Immature natural killer cell (primary cell): ENCODE measurements around the gene IL1RAPL1. TPM values are rescaled to one million over a fixed set of nuclear protein-coding genes. Genes with fewer than 3 reads are reported as not detected.

Experiments
- DNase-seq, 3 donors: peaks; one replicate each; pipeline ENCODE4 v3.0.0; 2022; ENCODE audit warnings: mixed read lengths in 1 of 3
- H3K27ac Mint-ChIP-seq, 6 donors: one replicate each; pipeline ENCODE4 v1.8.0; 2020; ENCODE audit warnings: mixed read lengths in 6 of 6, mild to moderate bottlenecking in 5 of 6, inconsistent platforms in 4 of 6, moderate library complexity in 3 of 6
- H3K27me3 Mint-ChIP-seq, 3 donors: one replicate each; pipeline ENCODE4 v1.8.0; 2020 to 2021; ENCODE audit warnings: low read depth in 3 of 3, mild to moderate bottlenecking in 3 of 3, mixed read lengths in 3 of 3, moderate library complexity in 3 of 3, inconsistent platforms in 1 of 3
- H3K36me3 Mint-ChIP-seq, 3 donors: one replicate each; pipeline ENCODE4 v1.8.0; 2020; ENCODE audit warnings: mixed read lengths in 3 of 3, inconsistent platforms in 2 of 3, mild to moderate bottlenecking in 2 of 3
- H3K4me1 Mint-ChIP-seq, 2 donors: one replicate each; pipeline ENCODE4 v1.8.0; 2020; ENCODE audit warnings: inconsistent platforms in 2 of 2, mild to moderate bottlenecking in 2 of 2, mixed read lengths in 2 of 2, moderate library complexity in 1 of 2
- H3K4me3 Mint-ChIP-seq, 5 donors: one replicate each; pipeline ENCODE4 v1.8.0; 2020; ENCODE audit warnings: mild to moderate bottlenecking in 5 of 5, mixed read lengths in 5 of 5, inconsistent platforms in 3 of 5, moderate library complexity in 3 of 5
- H3K9me3 Mint-ChIP-seq, 6 donors: one replicate each; pipeline ENCODE4 v1.8.0; 2020; ENCODE audit warnings: mild to moderate bottlenecking in 6 of 6, mixed read lengths in 6 of 6, inconsistent platforms in 4 of 6, moderate library complexity in 3 of 6
- polyA plus RNA-seq, 3 donors: library from polyadenylated mRNA; unstranded; fragments of 300-500 nt; fragmentation: Illumina TruSeq; gene quantifications; one replicate each; pipeline ENCODE4 v1.2.3, GENCODE V29; 2021

Gene IL1RAPL1
- polyA plus RNA-seq, 3 donors from 2014 or later: not detected

- Mint-ChIP-seq H3K4me3 (no peak overlapping the region), H3K27me3 (peaks cover 0 to 5% (median 0%) of the 10 kb centered on the region in 3 donors), H3K36me3 (no peaks in the 10 kb centered on the region), H3K4me1 (no peaks in the 10 kb centered on the region), H3K9me3 (peaks cover 0 to 10% (median 6%) of the 10 kb centered on the region in 6 donors), H3K27ac (no peak overlapping the region)
- no peak for DNase-seq
Observed at GRCh38 chrX:28876901-28877300, 289.7 kb downstream of the IL1RAPL1 start.

GRCh38 chrX:28880136-28880535 is 292.9 kb downstream of the IL1RAPL1 start:
- DNase-seq: no peak
- H3K27ac Mint-ChIP-seq: no peak overlapping the region
- no peaks in the 10 kb centered on the region for H3K4me1 Mint-ChIP-seq
- no peak overlapping the region for H3K4me3 Mint-ChIP-seq
- peaks cover 0 to 5% (median 0%) of the 10 kb centered on the region in 3 donors for H3K27me3 Mint-ChIP-seq
- H3K9me3 Mint-ChIP-seq: peaks cover 0 to 10% (median 6%) of the 10 kb centered on the region in 6 donors
- no peaks in the 10 kb centered on the region for H3K36me3 Mint-ChIP-seq

GRCh38 chrX:28884823-28885222 is 297.6 kb downstream of the IL1RAPL1 start:
- Mint-ChIP-seq H3K36me3 (no peaks in the 10 kb centered on the region), H3K4me3 (no peak overlapping the region), H3K4me1 (no peaks in the 10 kb centered on the region), H3K9me3 (peaks cover 0 to 7% (median 3%) of the 10 kb centered on the region in 6 donors), H3K27ac (no peak overlapping the region), H3K27me3 (peaks cover 0 to 7% (median 0%) of the 10 kb centered on the region in 3 donors)
- DNase-seq: no peak

- no peaks in the 10 kb centered on the region for H3K36me3 Mint-ChIP-seq
- H3K4me1 Mint-ChIP-seq: no peaks in the 10 kb centered on the region
- no peak for DNase-seq
- no peak overlapping the region for H3K4me3 Mint-ChIP-seq
- H3K9me3 Mint-ChIP-seq: peaks cover 0 to 4% (median 0%) of the 10 kb centered on the region in 6 donors
- peaks cover 0 to 2% (median 0%) of the 10 kb centered on the region in 3 donors for H3K27me3 Mint-ChIP-seq
- no peak overlapping the region for H3K27ac Mint-ChIP-seq
Observed at GRCh38 chrX:28888416-28888815, 301.2 kb downstream of the IL1RAPL1 start.

DNA sequence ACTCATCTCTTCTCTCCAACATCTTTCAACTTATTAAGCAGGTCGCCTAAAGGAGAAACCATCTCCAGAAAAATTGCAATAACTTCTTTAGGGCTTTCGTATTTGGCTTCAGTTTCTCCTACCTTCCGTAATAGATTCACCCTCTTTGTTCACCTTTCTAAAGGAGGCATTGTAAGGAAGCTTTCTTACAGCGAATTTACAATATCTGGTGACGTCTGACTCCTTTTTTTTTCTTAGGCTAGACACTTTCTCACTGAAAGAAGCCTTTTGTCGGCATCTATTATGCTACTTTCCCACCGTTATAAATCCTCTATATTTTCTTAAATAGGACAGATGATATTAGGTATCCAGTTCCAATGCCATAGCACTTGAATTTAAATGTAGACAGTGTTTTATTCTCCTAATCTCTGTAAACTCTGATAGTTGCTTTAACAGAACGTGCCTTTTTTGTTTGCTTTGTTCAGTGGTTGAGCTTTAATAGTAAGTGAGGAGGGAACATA is 302.4 kb downstream of the IL1RAPL1 start:
- H3K9me3 Mint-ChIP-seq: peaks cover 0 to 4% (median 0%) of the 10 kb centered on the region in 6 donors
- no peak for DNase-seq
- H3K4me1 Mint-ChIP-seq: no peaks in the 10 kb centered on the region
- no peak overlapping the region for H3K27ac Mint-ChIP-seq
- H3K36me3 Mint-ChIP-seq: no peaks in the 10 kb centered on the region
- peak overlapping the region in 1 of 5 donors; percentile 37 for H3K4me3 Mint-ChIP-seq
- H3K27me3 Mint-ChIP-seq: peaks cover 0 to 2% (median 0%) of the 10 kb centered on the region in 3 donors

DNA sequence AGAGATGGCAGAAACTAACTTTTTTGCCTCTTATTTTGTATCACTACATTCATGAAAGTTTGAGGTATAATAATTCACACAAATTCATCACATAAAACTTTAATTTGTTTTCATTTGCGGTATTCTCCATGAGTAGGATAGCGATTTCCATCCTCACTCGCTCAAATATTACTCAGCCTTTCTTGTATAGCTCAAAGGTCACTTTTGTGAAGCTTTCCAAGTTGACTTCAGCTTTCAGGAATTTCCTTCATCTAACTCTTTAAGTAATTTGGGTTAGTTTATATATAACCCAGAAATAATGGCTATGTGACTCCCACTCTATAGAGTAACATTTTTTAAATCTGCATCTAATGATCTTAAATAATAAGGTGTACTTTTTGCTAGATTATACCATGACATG is 314.4 kb downstream of the IL1RAPL1 start:
- Mint-ChIP-seq H3K27me3 (peaks cover 1 to 4% (median 4%) of the 10 kb centered on the region in 3 donors), H3K36me3 (no peaks in the 10 kb centered on the region), H3K9me3 (peaks cover 0 to 14% (median 4%) of the 10 kb centered on the region in 6 donors), H3K4me1 (no peaks in the 10 kb centered on the region), H3K27ac (no peak overlapping the region), H3K4me3 (no peak overlapping the region)
- DNase-seq: no peak

DNA sequence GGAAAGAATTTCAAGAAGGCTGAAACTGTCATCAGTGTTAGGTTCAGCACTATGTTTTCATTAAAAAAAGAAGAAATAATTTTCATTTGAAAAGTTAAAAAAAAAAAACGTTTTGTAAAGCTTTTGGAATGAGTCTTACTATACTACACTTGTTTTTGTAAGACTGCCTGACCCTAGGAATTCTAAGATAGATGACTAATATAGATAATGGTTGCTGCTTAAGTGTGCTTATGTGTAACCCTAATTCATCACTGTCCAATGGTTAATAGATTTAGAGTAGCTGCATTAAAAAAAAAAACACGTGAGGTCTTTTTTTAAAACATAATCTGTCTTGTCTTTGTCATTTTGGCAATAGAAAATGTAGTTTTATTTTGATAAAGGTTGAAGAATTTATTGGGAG is 323.2 kb downstream of the IL1RAPL1 start:
- peaks cover 0 to 5% (median 4%) of the 10 kb centered on the region in 6 donors for H3K9me3 Mint-ChIP-seq
- no peaks in the 10 kb centered on the region for H3K4me1 Mint-ChIP-seq
- no peak for DNase-seq
- H3K36me3 Mint-ChIP-seq: no peaks in the 10 kb centered on the region
- H3K27me3 Mint-ChIP-seq: peaks cover 1 to 8% (median 2%) of the 10 kb centered on the region in 3 donors
- no peak overlapping the region for H3K4me3 Mint-ChIP-seq
- no peak overlapping the region for H3K27ac Mint-ChIP-seq

GRCh38 chrX:28920153-28920943 is 333.1 kb downstream of the IL1RAPL1 start:
- Mint-ChIP-seq H3K4me1 (no peaks in the 10 kb centered on the region), H3K36me3 (no peaks in the 10 kb centered on the region), H3K4me3 (no peak overlapping the region), H3K27me3 (peaks cover 0 to 1% (median 0%) of the 10 kb centered on the region in 3 donors), H3K27ac (no peak overlapping the region), H3K9me3 (peaks cover 0 to 11% (median 3%) of the 10 kb centered on the region in 6 donors)
- no peak for DNase-seq

GRCh38 chrX:28922106-28922505 is 334.9 kb downstream of the IL1RAPL1 start:
- H3K27me3 Mint-ChIP-seq: peaks cover 0 to 2% (median 1%) of the 10 kb centered on the region in 3 donors

DNA sequence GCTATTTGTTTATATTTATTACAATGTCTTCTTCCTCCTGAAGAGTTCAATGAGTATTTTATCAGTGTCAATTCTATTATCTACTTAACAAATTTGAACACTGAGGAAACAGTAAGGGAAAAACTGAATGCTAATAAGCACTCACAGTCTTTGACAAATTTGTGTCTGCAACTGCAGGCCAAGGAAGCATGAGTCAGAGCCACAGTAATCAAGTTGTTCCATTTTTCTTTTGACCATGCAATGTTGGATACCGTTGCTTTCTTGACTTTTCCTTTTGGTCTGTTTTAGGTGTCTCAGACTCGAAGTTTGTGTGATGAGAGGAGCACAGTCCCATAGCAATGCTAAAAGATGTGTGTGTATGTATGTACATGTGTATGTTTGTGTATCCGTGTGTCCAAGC is 359.6 kb downstream of the IL1RAPL1 start:
- H3K36me3 Mint-ChIP-seq: no peaks in the 10 kb centered on the region
- no peak overlapping the region for H3K27ac Mint-ChIP-seq
- H3K9me3 Mint-ChIP-seq: peaks cover 0 to 7% (median under 1%) of the 10 kb centered on the region in 6 donors
- no peak for DNase-seq
- H3K4me3 Mint-ChIP-seq: no peak overlapping the region
- no peaks in the 10 kb centered on the region for H3K27me3 Mint-ChIP-seq
- H3K4me1 Mint-ChIP-seq: no peaks in the 10 kb centered on the region

More at GRCh38 chrX:28922106-28922505, 334.9 kb downstream of the IL1RAPL1 start:
- Mint-ChIP-seq H3K4me3 (no peak overlapping the region), H3K4me1 (no peaks in the 10 kb centered on the region), H3K36me3 (no peaks in the 10 kb centered on the region), H3K27ac (no peak overlapping the region), H3K9me3 (peaks cover 0 to 9% (median 2%) of the 10 kb centered on the region in 6 donors)
- no peak for DNase-seq

GRCh38 chrX:28960063-28960462 is 372.8 kb downstream of the IL1RAPL1 start:
- H3K36me3 Mint-ChIP-seq: no peaks in the 10 kb centered on the region
- H3K4me3 Mint-ChIP-seq: no peak overlapping the region

DNA sequence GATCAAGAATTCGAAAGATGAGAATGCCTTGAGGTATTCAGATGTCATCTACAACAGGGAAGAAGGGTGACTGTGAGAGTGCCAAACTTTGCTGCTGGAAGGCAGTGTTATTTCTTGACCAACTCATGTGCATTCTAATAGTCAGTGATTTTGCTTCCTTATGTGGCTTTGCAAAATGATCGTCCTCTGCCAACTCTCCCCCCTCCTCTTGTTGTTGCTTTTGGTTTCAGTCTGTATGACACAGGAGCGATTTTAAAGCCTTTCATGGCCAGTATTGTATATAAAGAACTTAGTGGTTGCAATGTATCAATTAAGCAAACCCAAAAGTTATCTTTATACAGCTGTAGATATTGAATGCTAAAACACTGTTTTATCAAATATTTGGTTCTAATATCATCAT is 379.1 kb downstream of the IL1RAPL1 start:
- H3K27me3 Mint-ChIP-seq: peaks cover 0 to 2% (median 0%) of the 10 kb centered on the region in 3 donors
- no peak overlapping the region for H3K4me3 Mint-ChIP-seq
- peaks cover 0 to 5% (median 1%) of the 10 kb centered on the region in 6 donors for H3K9me3 Mint-ChIP-seq
- peaks cover 0 to under 1% (median 0%) of the 10 kb centered on the region in 3 donors for H3K36me3 Mint-ChIP-seq
- no peak overlapping the region for H3K27ac Mint-ChIP-seq
- H3K4me1 Mint-ChIP-seq: no peaks in the 10 kb centered on the region
- DNase-seq: no peak

More at GRCh38 chrX:28960063-28960462, 372.8 kb downstream of the IL1RAPL1 start:
- Mint-ChIP-seq H3K27me3 (peaks cover 0 to 2% (median 0%) of the 10 kb centered on the region in 3 donors), H3K4me1 (no peaks in the 10 kb centered on the region), H3K27ac (no peak overlapping the region), H3K9me3 (peaks cover 0 to 6% (median 3%) of the 10 kb centered on the region in 6 donors)
- no peak for DNase-seq

GRCh38 chrX:28969126-28969525 is 381.9 kb downstream of the IL1RAPL1 start:
- Mint-ChIP-seq H3K4me1 (no peaks in the 10 kb centered on the region), H3K27ac (no peak overlapping the region), H3K4me3 (no peak overlapping the region), H3K9me3 (peaks cover 0 to 14% (median 8%) of the 10 kb centered on the region in 6 donors), H3K36me3 (peaks cover 0 to 4% (median 0%) of the 10 kb centered on the region in 3 donors), H3K27me3 (peaks cover 0 to 2% (median 2%) of the 10 kb centered on the region in 3 donors)
- DNase-seq: no peak

GRCh38 chrX:28979877-28980276 is 392.6 kb downstream of the IL1RAPL1 start:
- no peaks in the 10 kb centered on the region for H3K36me3 Mint-ChIP-seq

More at GRCh38 chrX:28979877-28980276, 392.6 kb downstream of the IL1RAPL1 start:
- peaks cover 0 to 12% (median 6%) of the 10 kb centered on the region in 6 donors for H3K9me3 Mint-ChIP-seq
- no peak for DNase-seq
- no peaks in the 10 kb centered on the region for H3K27me3 Mint-ChIP-seq
- H3K4me3 Mint-ChIP-seq: no peak overlapping the region
- H3K4me1 Mint-ChIP-seq: no peaks in the 10 kb centered on the region
- no peak overlapping the region for H3K27ac Mint-ChIP-seq
